ENCODE results near the gene SPEF1. TPM values are rescaled to one million over a fixed set of nuclear protein-coding genes. Genes with fewer than 3 reads are reported as not detected.
A peak's percentile ranks its signal among the peaks of the same experiment; 100 is the strongest.
"Not testable (repeated sequence)": the region's sequence is repeated elsewhere in the genome, so short reads cannot be mapped to it uniquely, and the experiment has no call there.

The SPEF1 gene
- total and polyA plus RNA-seq, 2 experiments from 2014 or later: 1.2 to 1.6 TPM

- no peak for DNase-seq (ENCODE audit: low read depth in 1 of 2, low spot score in 1 of 2)
- Histone ChIP-seq H3K27me3 (no peaks in the 10 kb centered on the region), H3K27ac (no peak overlapping the region), H3K4me1 (ENCODE audit: low read depth) (peaks cover 7% of the 10 kb centered on the region), H3K36me3 (no peaks in the 10 kb centered on the region), H3K9me3 (ENCODE audit: low read depth) (no peaks in the 10 kb centered on the region), H3K4me3 (no peak overlapping the region)
- TF ChIP-seq CTCF (IDR thresholded peaks at IDR 0.05; ENCODE audit: low read depth, low read length): no peak
Observed at GRCh38 chr20:3794701-3795420, 13.6 kb upstream of the SPEF1 start.

GRCh38 chr20:3794168-3794567, 12.9 kb upstream of the SPEF1 start:
- H3K9me3 ChIP-seq (ENCODE audit: low read depth); H3K36me3 ChIP-seq; DNase-seq (ENCODE audit: low read depth in 1 of 2, low spot score in 1 of 2); H3K27me3 ChIP-seq; H3K27ac ChIP-seq; H3K4me1 ChIP-seq (ENCODE audit: low read depth); H3K4me3 ChIP-seq: not testable (repeated sequence)

GRCh38 chr20:3789201-3789600, 8.0 kb upstream of the SPEF1 start:
- not testable (repeated sequence) for H3K4me1 ChIP-seq (ENCODE audit: low read depth); H3K9me3 ChIP-seq (ENCODE audit: low read depth); H3K27ac ChIP-seq; H3K36me3 ChIP-seq; H3K27me3 ChIP-seq; H3K4me3 ChIP-seq; DNase-seq (ENCODE audit: low read depth in 1 of 2, low spot score in 1 of 2)

- Histone ChIP-seq H3K9me3 (ENCODE audit: low read depth) (no peaks in the 10 kb centered on the region), H3K4me1 (ENCODE audit: low read depth) (peaks cover 5% of the 10 kb centered on the region), H3K27me3 (peaks cover 4% of the 10 kb centered on the region), H3K27ac (no peak overlapping the region), H3K36me3 (no peaks in the 10 kb centered on the region), H3K4me3 (no peak overlapping the region)
- no peak for TF ChIP-seq CTCF (IDR thresholded peaks at IDR 0.05; ENCODE audit: low read depth, low read length)
- no peak for DNase-seq (ENCODE audit: low read depth in 1 of 2, low spot score in 1 of 2)
Observed at GRCh38 chr20:3788685-3789155, 7.5 kb upstream of the SPEF1 start.

- DNase-seq (ENCODE audit: low read depth in 1 of 2, low spot score in 1 of 2): no peak
- Histone ChIP-seq H3K27me3 (peaks cover 4% of the 10 kb centered on the region), H3K4me3 (peak overlapping the region; percentile 32), H3K36me3 (no peaks in the 10 kb centered on the region), H3K4me1 (ENCODE audit: low read depth) (peaks cover 5% of the 10 kb centered on the region), H3K27ac (no peak overlapping the region), H3K9me3 (ENCODE audit: low read depth) (no peaks in the 10 kb centered on the region)
- no peak for TF ChIP-seq CTCF (IDR thresholded peaks at IDR 0.05; ENCODE audit: low read depth, low read length)
Observed at GRCh38 chr20:3787324-3788014, 6.2 kb upstream of the SPEF1 start.

- no peaks in the 10 kb centered on the region for H3K36me3 ChIP-seq
- DNase-seq (ENCODE audit: low read depth in 1 of 2, low spot score in 1 of 2): peak; percentile 89 to 93
- H3K4me1 ChIP-seq (ENCODE audit: low read depth): peaks cover 5% of the 10 kb centered on the region
- peak; percentile 57 for TF ChIP-seq CTCF (IDR thresholded peaks at IDR 0.05; ENCODE audit: low read depth, low read length)
- H3K27me3 ChIP-seq: peaks cover 4% of the 10 kb centered on the region
- H3K4me3 ChIP-seq: peak within 1 kb of the TSS; percentile 47
- no peaks in the 10 kb centered on the region for H3K9me3 ChIP-seq (ENCODE audit: low read depth)
- H3K27ac ChIP-seq: no peak within 1 kb of the TSS
Observed at GRCh38 chr20:3786665-3787323, 5.5 kb upstream of the SPEF1 start, which contains the start of gene CENPB. Gene CENPB, minus strand, starts transcription at chr20:3786740. Its CDS starts 257 bp downstream, at chr20:3786483.
